K562 (cell line): ENCODE data around the gene ZNF366. TPM values are rescaled to one million over a fixed set of nuclear protein-coding genes. Genes with fewer than 3 reads are reported as not detected.

Source experiments
- CUX1 ChIP-seq: fragments of 200-800 bp; sonication (Bioruptor generic); IDR thresholded peaks from 2 replicates; pipeline ENCODE4 v1.6.1; 2016; ENCODE audit warnings: missing genetic modification characterization, missing compliant biosample characterization
- FOXM1 ChIP-seq, 2 experiments: fragments of 450-650 bp in 1 of 2; sonication (generic) in 1 of 2; formaldehyde crosslinking in 1 of 2; IDR thresholded peaks; 2 replicates each; pipeline versions ENCODE4 v1.6.1 to v1.9.0; 2017 to 2022; ENCODE audit warnings: low read depth in 2 of 2, mild to moderate bottlenecking in 2 of 2, missing genetic modification reagents in 1 of 2, moderate library complexity in 1 of 2
- FUS ChIP-seq: fragments of 200-400 bp; formaldehyde crosslinking; optimal IDR thresholded peaks from 2 replicates; pipeline ENCODE3; 2017; ENCODE audit warnings: low read depth, low read length
- NFE2 ChIP-seq: IDR thresholded peaks from 2 replicates; pipeline ENCODE4 v1.6.1; 2014; ENCODE audit warnings: antibody characterized with exemption, low read depth
- NFIC ChIP-seq: fragments of 450-650 bp; IDR thresholded peaks from 2 replicates; pipeline ENCODE4 v1.6.1; 2017; ENCODE audit warnings: mild to moderate bottlenecking, inconsistent platforms
- SMARCE1 ChIP-seq: fragments of 450-650 bp; IDR thresholded peaks from 2 replicates; pipeline ENCODE4 v1.7.1; 2016; ENCODE audit warnings: mild to moderate bottlenecking
- STAT5A ChIP-seq: IDR thresholded peaks from 2 replicates; pipeline ENCODE4 v1.6.1; 2012; ENCODE audit warnings: low read length, inconsistent platforms, borderline replicate concordance
- TCF7 ChIP-seq: sonication (generic); IDR thresholded peaks from 2 replicates; pipeline ENCODE4 v1.6.1; 2016; ENCODE audit warnings: antibody characterized with exemption, borderline replicate concordance
- ZBTB17 ChIP-seq: fragments of 450-650 bp; formaldehyde crosslinking; IDR thresholded peaks from 2 replicates; pipeline ENCODE4 v1.4.0; 2020; ENCODE audit warnings: mild to moderate bottlenecking
- ZBTB9 ChIP-seq: fragments of 450-650 bp; formaldehyde crosslinking; IDR thresholded peaks from 2 replicates; pipeline ENCODE4 v1.4.0; 2020; ENCODE audit warnings: mild to moderate bottlenecking, moderate library complexity
- ZNF311 ChIP-seq: fragments of 250-450 bp; sonication (Bioruptor Pico); IDR thresholded peaks from 2 replicates; pipeline ENCODE4 v1.4.0; 2020; ENCODE audit warnings: mild to moderate bottlenecking, moderate library complexity
- ZNF41 ChIP-seq: fragments of 250-450 bp; sonication (Bioruptor Pico); conservative IDR thresholded peaks from 2 replicates; pipeline ENCODE4 v1.4.0; 2020; ENCODE audit warnings: mild to moderate bottlenecking
- ZNF592 ChIP-seq: fragments of 450-650 bp; IDR thresholded peaks from 2 replicates; pipeline ENCODE4 v1.6.1; 2017; ENCODE audit warnings: antibody characterized with exemption, mild to moderate bottlenecking
- ZNF639 ChIP-seq, 2 experiments: fragments of 200-800 bp in 1 of 2; sonication (Bioruptor generic) in 1 of 2; sonication (generic) in 1 of 2; formaldehyde crosslinking in 1 of 2; IDR thresholded peaks in 1 of 2; conservative IDR thresholded peaks in 1 of 2; 2 replicates each; pipeline versions ENCODE4 v1.5.0 to v1.6.1; 2016 to 2020; ENCODE audit warnings: missing compliant biosample characterization in 1 of 2, missing genetic modification characterization in 1 of 2, missing genetic modification reagents in 1 of 2
- ZNF696 ChIP-seq: fragments of 250-450 bp; sonication (Bioruptor Pico); conservative IDR thresholded peaks from 2 replicates; pipeline ENCODE4 v1.4.0; 2020; ENCODE audit warnings: mild to moderate bottlenecking, moderate library complexity
- polyA plus RNA-seq, 8 experiments: library from polyadenylated mRNA; depleted of rRNA in 4 of 8; stranded (reverse) in 5 of 8; unstranded in 3 of 8; fragments of >200 nt; fragmentation: Nextera tagmentation in 2 of 8; fragmentation: Illumina TruSeq in 1 of 8; extraction: Ambion mirVana in 2 of 8; extraction: Trizol in 1 of 8; gene quantifications; 2 replicates each; pipeline versions ENCODE4 v1.2.1 to v1.2.3, GENCODE V29; 2011 to 2014; ENCODE audit warnings: inconsistent platforms in 1 of 8, missing spikeins in 1 of 8
- total RNA-seq, 7 experiments: library from RNA; depleted of rRNA in 6 of 7; stranded (reverse); fragments of >200 nt in 6 of 7; fragmentation: Illumina TruSeq in 2 of 7; extraction: Trizol in 2 of 7; gene quantifications; 2 replicates each; pipeline versions ENCODE4 v1.2.1 to v1.2.3, GENCODE V29; 2011 to 2021; ENCODE audit warnings: low replicate concordance in 1 of 7

Gene ZNF366
- total and polyA plus RNA-seq, 9 of the 15 experiments (the other 6 are each of a cell fraction or from before 2014, with no cell fraction given): not detected

- TF ChIP-seq ZNF592: 0 out of 2 replicates have a peak, but pooled peaks have one; percentile 19
- TF ChIP-seq CUX1 (CRISPR knock-in tag): 0 out of 2 replicates have a peak, but pooled peaks have one; percentile 48
- peak; percentile 93 for TF ChIP-seq NFE2
- no peak for TF ChIP-seq ZBTB9 (CRISPR knock-in tag)
- TF ChIP-seq ZBTB17: no peak
- no peak for TF ChIP-seq ZNF696 (CRISPR knock-in tag)
- no peak for TF ChIP-seq TCF7
- peak in 1 of 2 experiments; percentile 56; a peak in 2 of 4 replicates for TF ChIP-seq ZNF639 (CRISPR knock-in tag; conservative IDR thresholded peaks at IDR 0.05 in 1 of 2, IDR thresholded peaks at IDR 0.05 in 1 of 2)
- peak; percentile 14; the same call in 1 of the 2 replicates for TF ChIP-seq SMARCE1
- TF ChIP-seq STAT5A: no peak
- TF ChIP-seq FOXM1 (IDR thresholded peaks at IDR 0.05; ENCODE audit: low read depth): 0 out of 2 replicates have a peak, but pooled peaks have one; percentile 52
- TF ChIP-seq FOXM1 (CRISPR knock-in tag; IDR thresholded peaks at IDR 0.05; ENCODE audit: low read depth): no peak
- no peak for TF ChIP-seq NFIC
- no peak for TF ChIP-seq ZNF311 (CRISPR knock-in tag)
- TF ChIP-seq ZNF41: no peak
- TF ChIP-seq FUS: no peak
These were observed 38.6 kb downstream of the ZNF366 start (continued) for GRCh38 chr5:72468606-72469005.
